Glomerular visceral epithelial cell (primary cell): ENCODE measurements around the gene ZNF436.

Experiments
- DNase-seq: peaks from one replicate; pipeline ENCODE4 v3.0.0-alpha.2; 2016; ENCODE audit errors: extremely low spot score

Gene ZNF436

GRCh38 chr1:23366598-23366997, 3.0 kb downstream of the ZNF436 start:
- no peak for DNase-seq

GRCh38 chr1:23366146-23366545, 3.5 kb downstream of the ZNF436 start:
- DNase-seq, result no peak

- no peak for DNase-seq
Measured at GRCh38 chr1:23362218-23362713, 7.4 kb downstream of the ZNF436 start.

- DNase-seq, result no peak
Measured at GRCh38 chr1:23358310-23358875, 11.2 kb downstream of the ZNF436 start.

DNA sequence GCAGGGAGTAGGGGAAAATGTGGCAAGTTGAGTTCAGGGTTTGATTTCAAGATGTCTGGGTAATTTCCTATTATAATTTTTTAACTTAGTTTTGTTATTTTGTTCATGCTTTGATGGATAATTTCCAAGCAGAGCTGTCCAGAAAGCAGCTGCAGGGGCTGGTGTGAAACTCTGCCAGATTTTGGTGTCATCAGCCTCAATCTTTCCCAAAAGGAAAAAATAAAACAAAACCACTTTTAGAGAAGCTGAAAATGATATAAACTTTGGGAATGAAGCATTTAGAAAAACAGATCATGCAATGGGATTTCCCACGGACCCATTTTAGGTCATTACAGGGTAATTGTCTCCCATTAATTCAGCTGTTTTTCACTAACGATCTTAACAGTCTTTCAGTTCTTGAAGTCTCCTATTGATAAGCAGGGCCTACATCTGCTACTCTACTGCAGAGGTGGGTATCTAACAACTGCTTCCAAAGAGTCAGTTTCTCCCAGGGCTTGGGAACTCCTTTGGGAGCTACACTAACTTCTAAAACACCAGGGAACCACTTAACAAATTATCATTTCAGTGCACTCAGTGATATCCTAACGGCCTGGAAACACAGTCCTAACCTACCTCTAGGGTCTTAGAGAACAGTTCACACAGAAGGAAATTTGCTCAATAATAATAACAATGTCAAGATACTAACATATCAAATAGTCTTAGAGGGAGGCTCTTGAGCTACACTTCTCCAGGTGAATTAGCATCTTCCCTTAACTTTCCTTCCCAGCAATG, 12.3 kb downstream of the ZNF436 start:
- DNase-seq, result no peak

DNA sequence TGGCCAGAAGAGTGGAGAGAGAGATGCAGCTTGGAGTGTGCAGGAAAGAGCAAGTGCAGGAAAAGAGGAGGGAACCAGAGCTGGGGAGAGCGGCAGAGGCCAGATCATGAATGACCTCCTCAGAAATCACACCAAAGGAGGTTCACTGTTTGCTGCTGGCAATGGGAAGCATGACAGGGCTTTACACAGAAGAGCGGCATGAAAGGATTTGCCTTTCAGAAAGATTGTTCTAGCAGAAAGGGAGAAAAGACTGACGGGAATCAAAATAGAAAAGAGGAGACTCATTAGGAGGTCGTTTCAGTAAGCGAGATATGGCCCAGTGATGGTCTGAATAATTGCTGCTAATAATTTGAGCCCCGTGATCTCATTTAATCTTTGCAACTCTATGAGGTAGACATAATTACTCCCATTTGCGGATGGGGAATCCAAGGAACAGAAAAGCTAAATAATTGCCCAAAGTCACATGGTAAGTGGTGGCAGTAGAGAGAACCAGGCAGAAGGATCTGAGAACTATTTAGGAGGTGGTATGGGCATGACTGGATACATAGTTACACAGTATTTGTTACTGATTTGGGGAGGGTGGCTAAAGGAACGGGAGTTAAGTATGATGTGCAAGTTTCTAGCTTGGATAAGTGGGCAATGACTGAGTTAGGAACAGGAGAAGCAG, 13.0 kb downstream of the ZNF436 start:
- no peak for DNase-seq

GRCh38 chr1:23354245-23354644, 15.4 kb downstream of the ZNF436 start:
- no peak for DNase-seq

DNA sequence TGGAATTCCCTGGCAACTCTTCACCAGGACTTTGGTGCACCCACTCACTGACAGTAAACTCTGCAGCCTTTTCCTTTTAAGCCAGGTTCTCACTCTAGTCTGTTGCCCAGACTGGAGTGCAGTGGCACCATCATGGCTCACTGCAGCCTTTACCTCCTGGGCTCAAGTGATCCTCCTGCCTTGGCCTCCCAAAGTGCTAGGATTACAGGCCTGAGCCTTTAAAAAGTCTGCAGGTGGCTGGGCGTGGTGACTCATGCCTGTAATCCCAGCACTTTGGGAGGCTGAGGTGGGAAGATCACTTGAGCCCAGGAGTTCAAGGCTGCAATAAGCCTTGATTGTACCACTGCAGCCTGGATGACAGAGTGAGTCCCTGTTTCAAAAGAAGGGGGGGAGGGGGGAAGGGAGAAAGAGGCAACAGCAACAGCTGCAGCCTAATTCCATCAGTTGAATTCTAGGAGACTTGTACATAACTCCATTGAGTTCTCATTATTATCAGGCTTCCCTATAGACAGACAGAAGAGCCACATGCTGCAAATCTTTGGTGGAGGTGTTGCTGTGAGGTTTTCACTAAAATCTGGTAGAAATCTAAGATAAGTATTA, 17.4 kb downstream of the ZNF436 start:
- no peak for DNase-seq

- DNase-seq, result no peak
Measured at GRCh38 chr1:23345920-23346319, 23.7 kb downstream of the ZNF436 start.

DNA sequence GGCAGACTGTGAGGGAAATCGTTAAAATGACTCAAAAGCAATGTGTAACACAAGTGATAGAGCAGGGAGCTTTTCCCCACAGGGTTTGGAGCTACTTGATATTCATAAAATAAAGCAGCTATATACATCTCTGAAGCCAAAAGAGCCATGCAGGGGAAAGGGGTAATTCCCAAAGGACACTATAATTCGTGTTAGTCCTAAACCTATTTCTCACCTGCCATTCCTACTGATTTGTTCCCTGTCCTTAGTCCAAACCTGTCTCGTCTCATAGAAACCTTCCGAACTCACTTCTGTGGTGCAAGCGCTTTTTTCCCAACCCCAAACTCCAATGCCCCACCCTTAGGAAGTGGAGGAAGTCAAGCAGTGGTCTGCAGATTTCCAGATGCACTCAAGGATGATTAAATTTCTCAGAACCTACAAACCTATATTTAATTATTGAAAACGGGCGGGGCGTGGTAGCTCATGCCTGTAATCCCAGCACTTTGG, 24.6 kb downstream of the ZNF436 start:
- DNase-seq, result peak; percentile 36

DNA sequence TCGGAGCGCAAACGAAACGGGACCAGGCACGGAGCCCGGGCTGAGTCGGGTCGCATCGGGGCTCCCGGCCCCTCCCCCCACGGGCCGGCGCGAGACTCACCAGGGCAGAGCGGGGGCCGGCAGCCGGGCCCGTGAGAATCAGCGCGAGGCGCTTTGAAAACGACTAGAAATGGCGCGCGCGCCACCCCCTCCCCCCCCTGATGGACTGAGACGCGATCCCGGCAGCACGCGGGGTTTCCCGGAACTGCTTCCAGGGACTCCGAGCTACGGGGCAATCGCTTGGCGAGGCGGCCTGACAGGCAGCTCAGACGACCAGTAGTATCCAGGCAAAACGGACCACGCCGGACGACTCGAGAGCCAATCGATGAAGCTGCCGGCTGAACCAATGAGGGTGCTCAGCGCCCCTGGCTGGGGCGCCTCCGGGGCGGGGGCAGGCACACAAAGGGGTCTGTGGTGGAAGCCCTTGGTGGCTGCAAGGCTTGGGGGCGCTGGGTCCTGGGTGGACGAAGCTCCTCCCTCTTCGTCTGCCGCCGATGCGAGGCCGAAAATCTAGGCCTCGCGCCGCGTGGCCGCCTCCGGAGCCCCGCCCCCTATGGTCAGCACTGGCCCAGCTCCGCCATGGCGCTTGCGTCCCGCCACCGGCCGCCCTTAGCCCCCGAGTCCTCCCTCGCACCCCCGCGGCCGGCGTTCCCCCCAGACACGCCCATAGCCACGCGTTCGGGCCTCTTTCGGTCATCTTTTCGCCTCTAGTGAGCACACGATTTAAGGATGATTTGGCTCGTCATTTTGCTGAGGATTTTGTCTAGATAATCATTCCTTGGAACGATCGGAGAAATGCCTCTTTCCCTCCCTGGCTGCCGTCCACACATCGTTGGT, 25.3 kb downstream of the ZNF436 start, which contains the start of gene HNRNPR:
Gene HNRNPR, minus strand, starts transcription at position 174 of the 876 bp plus-strand sequence. CDS start 3,276 bp downstream, outside the sequence.
- peak; percentile 100 for DNase-seq

DNA sequence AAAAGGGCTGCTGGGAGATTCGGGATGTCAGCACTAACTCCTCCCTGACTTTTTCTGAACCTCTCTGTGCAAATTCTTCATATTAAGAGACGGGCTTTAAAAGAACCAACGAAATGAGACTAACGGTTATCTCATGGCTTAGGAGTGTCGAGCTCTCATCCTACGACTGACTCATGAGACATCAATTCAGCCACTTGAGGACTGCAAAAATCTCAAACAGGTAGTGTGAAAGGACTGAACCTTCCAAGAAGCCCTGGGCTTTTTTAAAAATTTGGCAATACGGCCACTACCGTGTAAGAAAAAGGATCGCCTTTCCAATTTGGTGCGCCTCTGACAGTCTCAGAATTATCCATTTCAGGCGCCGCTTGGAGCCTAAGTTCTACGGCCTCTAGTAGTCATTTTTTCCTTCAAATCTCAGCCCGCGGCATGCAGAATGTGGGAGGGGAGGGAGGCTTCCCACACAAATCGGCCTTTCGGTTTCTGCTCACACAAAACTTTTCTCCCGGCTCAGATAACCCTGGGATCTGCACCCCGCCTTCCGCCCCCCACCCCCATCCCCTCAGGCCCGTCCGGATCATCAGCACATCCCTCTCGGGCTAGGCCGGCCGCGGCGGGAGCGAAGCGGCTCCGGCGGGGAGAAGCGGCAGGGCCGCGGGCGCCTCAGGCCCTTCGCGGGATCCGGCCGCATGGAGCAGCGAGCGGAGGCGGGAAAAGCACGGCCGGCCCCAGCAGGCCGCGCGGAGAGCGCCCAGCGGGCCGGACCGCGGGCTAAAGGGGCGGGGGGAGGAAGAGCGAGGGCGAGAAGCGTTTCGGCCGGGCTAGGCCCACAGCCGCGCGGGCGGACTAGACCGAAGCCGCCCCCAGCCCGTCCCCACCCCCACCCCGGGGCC, 26.2 kb downstream of the ZNF436 start:
- peak; percentile 81 for DNase-seq

GRCh38 chr1:23341931-23342692, 27.5 kb downstream of the ZNF436 start:
- DNase-seq, result no peak

DNA sequence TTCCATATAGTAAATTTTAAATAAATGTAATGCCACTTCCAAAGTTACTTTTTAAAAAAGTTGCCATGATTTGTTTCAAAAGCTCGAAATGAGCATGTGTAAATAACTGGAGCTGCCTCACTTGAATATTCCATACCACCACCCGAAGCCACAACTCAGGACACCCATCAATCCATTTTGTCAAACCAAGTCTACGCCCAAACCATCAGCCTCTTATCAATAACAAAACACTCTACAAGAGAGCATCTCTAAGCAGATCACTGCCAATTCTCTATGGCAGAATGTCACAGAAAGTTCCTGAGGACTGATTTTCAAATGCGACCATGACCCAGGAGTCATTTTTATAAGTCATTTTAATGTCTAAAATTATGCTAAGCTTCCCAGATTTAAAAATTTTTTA, 30.0 kb downstream of the ZNF436 start:
- no peak for DNase-seq

DNA sequence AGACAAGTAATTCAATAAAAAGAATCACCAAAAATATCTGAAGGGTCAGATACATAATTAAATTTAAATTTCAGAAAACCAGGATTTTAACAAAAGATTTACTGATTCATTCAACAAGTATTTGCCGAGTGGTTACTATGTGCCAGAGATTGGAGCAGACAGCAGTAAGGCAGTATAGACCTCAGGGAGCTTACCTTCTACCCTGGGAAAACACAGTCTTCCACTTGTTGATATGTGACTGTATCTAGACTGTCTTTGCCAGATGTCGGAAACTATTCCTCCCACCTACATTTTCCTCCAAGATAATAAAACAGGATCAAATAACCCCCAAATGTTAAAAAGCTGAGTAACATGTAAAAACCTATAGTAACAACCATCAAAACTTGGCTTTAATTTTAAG, 31.8 kb downstream of the ZNF436 start:
- DNase-seq, result no peak

DNA sequence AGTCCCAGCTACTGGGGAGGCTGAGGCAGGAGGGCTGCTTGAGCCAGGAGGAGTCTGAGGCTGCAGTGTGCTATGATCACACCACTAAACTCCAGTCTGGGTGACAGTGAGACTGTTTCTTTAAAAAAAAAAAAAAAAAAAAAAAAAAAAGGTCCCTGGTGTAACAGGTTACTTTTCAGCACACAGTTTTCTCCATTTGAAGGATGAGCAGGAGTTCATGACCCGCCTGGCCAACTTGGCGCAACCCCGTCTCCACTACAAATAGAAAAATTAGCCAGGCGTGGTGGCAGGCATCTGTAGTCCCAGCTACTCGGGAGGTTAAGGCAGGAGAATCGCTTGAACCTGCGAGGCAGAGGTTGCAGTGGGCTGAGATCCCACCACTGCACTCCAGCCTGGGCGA, 37.9 kb downstream of the ZNF436 start:
- no peak for DNase-seq

DNA sequence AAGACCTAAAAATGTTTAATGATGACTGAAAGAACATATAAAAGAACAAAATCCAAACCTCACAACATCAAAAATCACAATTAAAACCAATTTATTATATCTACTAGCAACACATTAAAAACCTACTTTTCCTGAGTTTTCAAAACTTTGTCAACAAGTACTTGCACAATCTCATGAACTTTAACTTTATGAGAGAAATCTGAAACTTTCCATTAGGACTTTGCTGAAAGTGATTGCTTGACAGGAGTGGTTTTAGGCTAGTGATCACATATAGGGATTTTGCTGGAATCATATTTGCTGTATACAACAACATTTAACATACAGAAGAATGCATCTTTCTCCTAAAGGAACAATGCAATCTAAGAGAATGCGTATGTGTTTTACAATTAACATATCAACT, 38.8 kb downstream of the ZNF436 start:
- no peak for DNase-seq

DNA sequence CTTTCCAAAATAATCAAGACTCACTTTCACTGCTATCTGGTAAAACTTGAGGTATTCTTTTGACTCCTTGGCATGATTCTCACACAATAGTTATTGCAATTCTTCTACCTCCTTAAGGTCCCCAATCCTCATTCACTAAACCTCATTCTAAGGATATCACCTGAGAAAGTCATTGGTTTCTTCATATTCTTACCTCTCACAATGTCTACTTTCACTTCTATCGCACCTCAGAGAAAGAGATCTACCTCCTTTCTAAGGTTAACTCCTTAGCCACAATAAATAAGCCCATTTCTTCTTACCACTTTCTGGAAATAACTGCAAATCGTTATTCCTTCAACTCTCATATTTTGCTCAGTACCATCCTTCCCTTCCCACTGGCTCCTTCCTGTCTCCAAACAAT, 44.2 kb downstream of the ZNF436 start:
- DNase-seq, result no peak

DNA sequence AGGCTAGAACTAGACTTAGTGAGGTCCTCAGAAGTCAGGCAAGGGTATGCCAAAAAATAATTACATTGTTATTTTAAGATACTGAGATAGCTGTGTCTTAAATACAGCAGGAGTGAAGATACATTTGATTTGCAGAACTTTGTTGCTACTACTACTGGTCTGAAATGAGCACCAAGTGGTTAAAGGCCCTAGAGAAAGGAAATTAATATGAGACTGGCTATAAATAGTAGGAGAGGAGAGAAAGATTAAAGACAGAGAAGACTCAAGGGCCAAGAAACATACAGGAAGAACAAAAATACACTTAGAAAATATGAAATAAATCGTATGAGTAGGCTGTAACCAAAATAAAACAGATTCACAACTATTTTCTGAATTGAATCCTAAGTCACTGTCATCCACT, 46.9 kb downstream of the ZNF436 start:
- DNase-seq, result no peak
